AG09309 (cell line): Measurements from ENCODE around the gene FRAT2.

ENCODE experiments used
- DNase-seq: peaks from one replicate; pipeline ENCODE4 v3.0.0-alpha.2; 2010; ENCODE audit warnings: low read depth
- H3K4me3 ChIP-seq: 2 replicates; pipeline ENCODE4 v1.5.1; 2011; ENCODE audit warnings: mild to moderate bottlenecking, low read depth, low read length, moderate library complexity; ENCODE audit not compliant: control insufficient read depth
- TF ChIP-seq, protein P1 (sequence below): IDR thresholded peaks from 2 replicates; pipeline ENCODE4 v1.5.1; 2011; ENCODE audit warnings: mild to moderate bottlenecking, low read depth, low read length, inconsistent platforms; ENCODE audit not compliant: insufficient read depth, control insufficient read depth; ENCODE audit errors: missing control alignments

Gene FRAT2

GRCh38 chr10:97307866-97308780 is 26.4 kb downstream of the FRAT2 start:
- TF ChIP-seq, protein P1, sequence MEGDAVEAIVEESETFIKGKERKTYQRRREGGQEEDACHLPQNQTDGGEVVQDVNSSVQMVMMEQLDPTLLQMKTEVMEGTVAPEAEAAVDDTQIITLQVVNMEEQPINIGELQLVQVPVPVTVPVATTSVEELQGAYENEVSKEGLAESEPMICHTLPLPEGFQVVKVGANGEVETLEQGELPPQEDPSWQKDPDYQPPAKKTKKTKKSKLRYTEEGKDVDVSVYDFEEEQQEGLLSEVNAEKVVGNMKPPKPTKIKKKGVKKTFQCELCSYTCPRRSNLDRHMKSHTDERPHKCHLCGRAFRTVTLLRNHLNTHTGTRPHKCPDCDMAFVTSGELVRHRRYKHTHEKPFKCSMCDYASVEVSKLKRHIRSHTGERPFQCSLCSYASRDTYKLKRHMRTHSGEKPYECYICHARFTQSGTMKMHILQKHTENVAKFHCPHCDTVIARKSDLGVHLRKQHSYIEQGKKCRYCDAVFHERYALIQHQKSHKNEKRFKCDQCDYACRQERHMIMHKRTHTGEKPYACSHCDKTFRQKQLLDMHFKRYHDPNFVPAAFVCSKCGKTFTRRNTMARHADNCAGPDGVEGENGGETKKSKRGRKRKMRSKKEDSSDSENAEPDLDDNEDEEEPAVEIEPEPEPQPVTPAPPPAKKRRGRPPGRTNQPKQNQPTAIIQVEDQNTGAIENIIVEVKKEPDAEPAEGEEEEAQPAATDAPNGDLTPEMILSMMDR = no peak
- no peak overlapping the region for H3K4me3 ChIP-seq
- no peak for DNase-seq

GRCh38 chr10:97307441-97307840 is 27.1 kb downstream of the FRAT2 start:
- DNase-seq = no peak
- TF ChIP-seq, protein P1 = no peak
- H3K4me3 ChIP-seq = no peak overlapping the region

GRCh38 chr10:97302088-97302791 is 32.3 kb downstream of the FRAT2 start:
- DNase-seq = no peak
- TF ChIP-seq, protein P1 = no peak
- no peak overlapping the region for H3K4me3 ChIP-seq

DNA sequence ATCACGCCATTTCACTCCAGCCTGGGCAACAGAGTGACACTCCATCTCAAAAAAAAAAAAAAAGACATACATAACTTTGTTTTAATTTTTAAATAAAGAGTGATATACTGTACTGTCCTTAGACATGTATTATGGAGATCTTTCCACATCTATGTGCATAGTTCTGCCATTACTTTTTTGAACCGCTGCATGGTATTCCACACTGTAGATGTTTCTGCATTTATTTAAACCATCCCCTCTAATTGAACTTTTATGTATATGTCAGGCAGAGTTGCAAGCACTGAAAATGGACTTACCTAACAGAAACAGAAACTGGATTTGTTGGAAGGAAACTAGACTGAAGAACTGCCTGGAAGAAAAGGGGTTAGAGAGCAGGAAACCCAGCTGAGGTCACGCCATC is 33.5 kb downstream of the FRAT2 start:
- TF ChIP-seq, protein P1 = no peak

DNA sequence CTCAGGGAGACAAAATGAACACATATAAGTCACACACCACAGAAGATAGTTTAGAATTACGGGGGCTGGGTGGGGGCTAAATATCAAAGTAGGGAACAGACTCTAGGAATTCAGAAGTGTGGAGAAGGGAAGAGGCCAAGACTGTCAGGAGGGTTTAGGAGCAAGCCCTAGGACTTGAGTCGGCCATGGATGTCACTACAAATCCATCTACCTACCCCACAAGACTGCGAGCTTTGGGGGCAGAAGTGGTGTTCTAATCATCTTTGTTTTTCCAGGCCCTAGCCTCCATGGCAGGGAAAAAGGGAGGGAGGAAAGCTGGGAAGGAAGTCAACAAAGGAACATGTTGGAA is 36.3 kb downstream of the FRAT2 start:
- TF ChIP-seq, protein P1 = no peak
- H3K4me3 ChIP-seq = no peak overlapping the region
- no peak for DNase-seq

More for the DNA sequence above, 33.5 kb downstream of the FRAT2 start:
- DNase-seq = no peak
- no peak overlapping the region for H3K4me3 ChIP-seq

- DNase-seq = no peak
- no peak overlapping the region for H3K4me3 ChIP-seq
- TF ChIP-seq, protein P1 = no peak
Measured at GRCh38 chr10:97297556-97298222, 36.8 kb downstream of the FRAT2 start.
